Esophagus (tissue), 2 donors: ENCODE measurements around the gene C1RL. TPM values are rescaled to one million over a fixed set of nuclear protein-coding genes. Genes with fewer than 3 reads are reported as not detected.

Experiments
- H3K27ac ChIP-seq, 2 donors: one replicate each; pipeline ENCODE4 v1.5.1; 2013; ENCODE audit warnings: low read depth in 2 of 2, mild to moderate bottlenecking in 2 of 2, inconsistent platforms in 1 of 2, low read length in 1 of 2, moderate library complexity in 1 of 2
- H3K27me3 ChIP-seq, 2 donors: one replicate each; pipeline ENCODE4 v1.6.1; 2013; ENCODE audit warnings: low read length in 2 of 2, control low read depth in 1 of 2, mild to moderate bottlenecking in 1 of 2; ENCODE audit not compliant: insufficient read depth in 2 of 2, control insufficient read depth in 1 of 2
- H3K36me3 ChIP-seq, 2 donors: one replicate each; pipeline ENCODE4 v1.6.1; 2013; ENCODE audit warnings: low read length in 1 of 2; ENCODE audit not compliant: control insufficient read depth in 2 of 2, insufficient read depth in 2 of 2
- H3K4me1 ChIP-seq, 2 donors: one replicate each; pipeline ENCODE4 v1.6.1; 2013; ENCODE audit warnings: low read length in 1 of 2; ENCODE audit not compliant: control insufficient read depth in 2 of 2, insufficient read depth in 2 of 2
- H3K4me3 ChIP-seq, 2 donors: one replicate each; pipeline ENCODE4 v1.5.1; 2013; ENCODE audit warnings: low read length in 2 of 2, mild to moderate bottlenecking in 2 of 2, low read depth in 1 of 2, moderate library complexity in 1 of 2
- H3K9me3 ChIP-seq, 2 donors: one replicate each; pipeline ENCODE4 v1.6.1; 2013; ENCODE audit warnings: mild to moderate bottlenecking in 2 of 2, low read depth in 1 of 2, low read length in 1 of 2, moderate library complexity in 1 of 2; ENCODE audit not compliant: control insufficient read depth in 2 of 2, insufficient read depth in 1 of 2
- WGBS, 2 donors: extraction: QIAGEN DNeasy Blood & Tissue Kit; methylation state at CpG; one replicate each; pipeline ENCODE4 v1.1.7; 2013; 5-methylcytosine and 5-hydroxymethylcytosine counted together
- polyA plus RNA-seq, 2 donors: library from polyadenylated mRNA; stranded (reverse); fragments of 200-250 nt; gene quantifications; one replicate each; pipeline ENCODE4 v1.2.3, GENCODE V29; 2013
- donor health status: healthy with polysubstance abuse.
- donor health status: Bipolar disorder and iron deficiency.

The C1RL gene
- polyA plus RNA-seq, 2 donors, result 14.7 to 18.0 TPM

DNA sequence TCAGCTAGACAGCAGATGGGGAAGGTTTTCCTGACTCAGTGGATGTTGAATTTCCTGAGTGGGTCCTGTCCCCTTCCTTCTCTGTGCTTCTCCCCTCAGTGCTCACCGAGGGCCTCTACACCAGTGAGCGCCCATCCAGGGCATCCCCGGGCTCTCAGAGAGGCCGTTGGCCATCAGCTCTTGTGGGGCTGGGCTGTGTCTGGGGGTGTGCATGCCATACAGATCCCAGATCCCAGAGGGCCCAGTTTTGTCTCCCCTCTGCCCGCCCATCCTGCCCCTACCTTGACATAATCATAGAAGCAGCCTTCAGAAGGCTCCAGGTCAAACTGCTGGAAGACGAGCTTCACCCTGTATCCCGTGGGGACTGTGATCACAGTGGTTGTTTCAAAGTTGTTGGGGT is 17.8 kb downstream of the C1RL start:
- Histone ChIP-seq H3K36me3 (peaks cover 0 to 11% of the 10 kb centered on the region in 2 donors), H3K4me3 (peak overlapping the region; percentile 45 to 47), H3K27ac (peak overlapping the region; percentile 61 to 85), H3K27me3 (no peaks in the 10 kb centered on the region), H3K9me3 (no peaks in the 10 kb centered on the region), H3K4me1 (peaks cover 3 to 7% of the 10 kb centered on the region in 2 donors)
- WGBS, 2 donors, result 68 to 71% methylated on average over 7 of the region's 7 CpGs

DNA sequence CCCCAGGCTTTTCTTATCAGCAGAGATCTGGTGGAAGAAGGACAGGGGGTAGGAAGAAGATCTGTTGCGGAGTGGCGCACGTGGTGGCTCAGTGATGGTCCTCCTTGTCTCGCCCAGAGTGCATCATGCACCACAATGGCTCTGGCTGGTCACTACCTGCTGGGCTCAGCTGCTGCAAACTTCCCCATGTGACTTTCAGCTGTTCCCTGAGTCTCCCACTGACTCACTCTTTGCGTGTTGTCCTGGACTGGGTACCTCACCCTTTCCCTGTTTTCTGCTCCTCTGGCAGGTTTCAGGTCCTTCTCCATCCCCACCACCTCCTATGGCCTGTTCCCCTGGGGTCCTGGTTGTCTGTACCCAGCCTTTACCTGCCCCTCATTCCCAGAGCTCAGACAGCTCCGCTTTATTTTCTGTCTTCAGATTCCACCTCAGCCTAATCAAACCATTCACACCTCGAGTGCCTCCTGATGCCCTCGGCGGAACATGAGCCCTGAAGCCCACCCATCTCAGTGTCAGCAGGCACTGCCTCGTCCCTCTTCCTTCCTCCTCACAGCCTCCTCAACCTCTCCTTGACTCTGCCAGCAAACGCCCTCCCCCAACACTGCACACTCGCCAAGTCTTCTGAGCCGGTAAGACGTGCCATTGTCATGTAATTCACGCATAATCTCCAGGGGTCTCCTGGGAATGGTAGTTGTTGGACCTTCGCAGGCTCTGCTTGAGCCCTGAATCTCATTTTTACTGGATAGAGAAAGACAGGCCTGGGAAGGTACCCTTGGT is 18.6 kb downstream of the C1RL start:
- Histone ChIP-seq H3K4me1 (peaks cover 3 to 7% of the 10 kb centered on the region in 2 donors), H3K27ac (peak overlapping the region; percentile 44 to 85), H3K9me3 (peaks cover 0 to under 1% of the 10 kb centered on the region in 2 donors), H3K36me3 (peaks cover 2 to 12% of the 10 kb centered on the region in 2 donors), H3K4me3 (peak overlapping the region; percentile 2 to 45), H3K27me3 (no peaks in the 10 kb centered on the region)
- WGBS, 2 donors, result 66 to 68% methylated on average over 16 of the region's 16 CpGs

DNA sequence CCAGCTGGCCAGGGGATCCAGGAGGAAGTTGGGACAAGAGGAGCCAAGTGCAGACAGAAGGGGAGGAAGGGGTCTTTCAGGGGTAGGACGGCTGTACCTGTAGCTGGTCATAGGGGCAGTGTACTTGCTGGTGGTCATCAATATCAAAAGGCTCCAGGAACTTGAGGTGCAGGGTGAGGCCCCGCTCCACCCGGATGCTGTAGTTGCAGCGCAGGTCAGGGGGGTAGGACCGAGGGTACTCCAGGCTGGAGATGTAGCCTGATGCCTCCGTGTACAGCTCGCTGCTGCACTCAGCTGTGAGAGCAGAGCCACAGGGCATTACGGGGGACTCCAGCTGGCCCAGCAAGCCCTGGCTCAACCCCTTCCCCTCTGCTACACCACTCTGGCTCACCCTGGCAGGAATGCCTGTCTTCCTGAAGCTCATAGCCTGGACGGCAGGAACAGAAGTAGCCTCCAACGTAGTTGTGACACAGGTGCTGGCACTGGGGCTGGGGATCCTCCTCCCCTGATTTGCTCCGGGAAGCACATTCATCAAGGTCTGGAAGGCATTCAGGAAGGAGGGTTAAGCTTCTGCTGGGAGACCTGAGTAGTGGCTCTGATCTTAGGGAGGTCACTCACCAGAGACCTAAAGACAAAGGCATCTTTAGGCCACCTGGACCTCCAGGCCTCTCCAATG is 19.7 kb downstream of the C1RL start:
- peaks cover 2 to 22% of the 10 kb centered on the region in 2 donors for H3K36me3 ChIP-seq
- no peak overlapping the region for H3K4me3 ChIP-seq
- H3K4me1 ChIP-seq, result peaks cover 7 to 11% of the 10 kb centered on the region in 2 donors
- H3K9me3 ChIP-seq, result peaks cover 0 to 9% of the 10 kb centered on the region in 2 donors
- WGBS, 2 donors, result 77 to 78% methylated on average over 11 of the region's 11 CpGs
- no peaks in the 10 kb centered on the region for H3K27me3 ChIP-seq
- peak overlapping the region in 1 of 2 donors; percentile 14 for H3K27ac ChIP-seq

DNA sequence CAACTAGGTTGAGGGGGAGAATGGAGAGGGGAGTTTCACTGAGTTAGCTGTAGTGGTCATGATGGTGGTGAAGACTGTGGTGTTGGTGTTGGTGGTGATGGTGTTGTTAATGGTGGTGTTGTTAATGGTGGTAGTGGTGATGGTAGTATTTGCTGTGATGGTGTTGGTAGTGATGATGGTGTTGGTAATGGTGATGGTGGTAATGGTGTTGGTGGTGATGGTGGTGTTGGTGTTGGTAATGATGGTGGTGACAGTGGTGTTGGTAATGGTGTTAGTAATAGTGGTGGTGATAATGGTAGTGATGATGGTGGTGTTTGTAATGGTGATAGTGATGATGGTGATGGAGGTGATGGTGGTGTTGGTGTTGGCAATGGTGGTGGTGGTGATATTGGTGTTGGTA is 25.9 kb downstream of the C1RL start:
- Histone ChIP-seq H3K27me3 (no peaks in the 10 kb centered on the region), H3K36me3 (peaks cover 2 to 20% of the 10 kb centered on the region in 2 donors), H3K4me3 (no peak overlapping the region), H3K9me3 (peaks cover 0 to 13% of the 10 kb centered on the region in 2 donors), H3K4me1 (peaks cover 0 to 21% of the 10 kb centered on the region in 2 donors), H3K27ac (peak overlapping the region in 1 of 2 donors; percentile 3)

- 62 to 71% methylated on average over 14 of the region's 14 CpGs for WGBS, 2 donors
- H3K4me3 ChIP-seq, result no peak overlapping the region
- peaks cover 2 to 20% of the 10 kb centered on the region in 2 donors for H3K36me3 ChIP-seq
- peak overlapping the region in 1 of 2 donors; percentile 8 for H3K27ac ChIP-seq
- peaks cover 0 to 13% of the 10 kb centered on the region in 2 donors for H3K9me3 ChIP-seq
- H3K4me1 ChIP-seq, result peaks cover 0 to 21% of the 10 kb centered on the region in 2 donors
- no peaks in the 10 kb centered on the region for H3K27me3 ChIP-seq
Observed at GRCh38 chr12:7081037-7081436, 28.0 kb downstream of the C1RL start.

DNA sequence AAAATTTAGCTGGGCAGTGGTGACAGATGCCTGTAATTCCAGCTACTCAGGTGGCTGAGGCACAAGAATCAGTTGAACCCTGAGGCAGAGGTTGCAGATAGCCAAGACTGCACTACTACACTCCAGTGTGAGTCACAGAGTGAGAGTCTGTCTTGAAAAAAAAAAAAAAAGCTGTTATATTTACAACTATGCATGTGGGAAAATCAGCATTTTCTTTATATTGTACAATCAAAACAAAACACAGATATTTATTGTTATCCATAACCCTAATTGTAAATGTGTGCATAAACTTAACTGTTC is 29.2 kb downstream of the C1RL start:
- peaks cover 0 to 16% of the 10 kb centered on the region in 2 donors for H3K4me1 ChIP-seq
- H3K9me3 ChIP-seq, result peaks cover 0 to 7% of the 10 kb centered on the region in 2 donors
- H3K27ac ChIP-seq, result peak overlapping the region; percentile 83
- no peak overlapping the region for H3K4me3 ChIP-seq
- H3K36me3 ChIP-seq, result peaks cover 0 to 13% of the 10 kb centered on the region in 2 donors
- no peaks in the 10 kb centered on the region for H3K27me3 ChIP-seq

DNA sequence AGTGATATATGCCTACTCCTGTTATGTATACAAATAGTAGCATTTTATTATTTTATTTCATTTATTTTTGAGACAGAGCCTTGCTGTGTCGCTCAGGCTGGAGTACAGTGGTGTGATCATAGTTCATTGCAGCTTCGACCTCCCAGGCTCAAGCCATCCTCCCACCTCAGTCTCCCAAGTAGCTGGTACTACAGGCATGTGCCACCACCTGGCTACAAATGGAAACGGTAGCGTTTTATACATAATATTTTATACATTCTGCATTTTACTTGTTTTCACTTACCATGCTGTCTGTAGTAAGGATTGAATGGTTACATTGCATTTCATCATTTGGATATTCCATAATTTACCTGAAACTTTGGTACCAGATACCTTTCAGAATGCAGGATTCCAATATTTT is 30.9 kb downstream of the C1RL start:
- H3K27ac ChIP-seq, result no peak overlapping the region
- H3K27me3 ChIP-seq, result no peaks in the 10 kb centered on the region
- peaks cover 0 to 6% of the 10 kb centered on the region in 2 donors for H3K36me3 ChIP-seq
- H3K4me3 ChIP-seq, result no peak overlapping the region
- 66 to 67% methylated on average over 4 of the region's 4 CpGs for WGBS, 2 donors
- peaks cover 0 to 1% of the 10 kb centered on the region in 2 donors for H3K9me3 ChIP-seq
- peaks cover 0 to 11% of the 10 kb centered on the region in 2 donors for H3K4me1 ChIP-seq

GRCh38 chr12:7076493-7076892 is 32.5 kb downstream of the C1RL start:
- Histone ChIP-seq H3K9me3 (no peaks in the 10 kb centered on the region), H3K4me1 (peaks cover 0 to 8% of the 10 kb centered on the region in 2 donors), H3K4me3 (no peak overlapping the region), H3K27me3 (no peaks in the 10 kb centered on the region), H3K27ac (no peak overlapping the region), H3K36me3 (peaks cover 0 to 5% of the 10 kb centered on the region in 2 donors)
- 93 to 95% methylated on average over 4 of the region's 4 CpGs for WGBS, 2 donors

DNA sequence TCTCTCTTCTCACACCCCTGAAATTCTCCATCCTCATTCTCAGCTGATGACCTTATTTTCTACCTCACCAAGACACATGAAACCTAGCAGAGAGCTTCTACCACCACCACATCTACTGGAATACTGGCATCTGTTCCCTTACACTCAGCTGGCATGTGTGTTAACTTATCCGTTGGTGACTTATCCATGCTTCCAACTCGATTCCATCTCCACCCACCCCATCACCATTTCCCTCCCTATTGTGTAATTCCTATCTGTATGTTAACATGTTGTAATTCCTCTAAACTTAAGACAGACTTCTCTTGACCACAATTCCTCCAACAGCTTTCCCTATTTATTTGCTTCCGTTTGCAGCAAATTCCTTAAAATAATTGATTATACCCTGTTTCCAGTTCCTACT is 33.1 kb downstream of the C1RL start:
- Histone ChIP-seq H3K9me3 (no peaks in the 10 kb centered on the region), H3K4me3 (no peak overlapping the region), H3K27me3 (no peaks in the 10 kb centered on the region), H3K36me3 (peaks cover 0 to 3% of the 10 kb centered on the region in 2 donors), H3K4me1 (peaks cover 0 to 6% of the 10 kb centered on the region in 2 donors), H3K27ac (no peak overlapping the region)
- 50 to 60% methylated on average over 3 of the region's 3 CpGs for WGBS, 2 donors
